Uterus (tissue), 4 donors: ENCODE data around the gene CATSPERE. TPM values are rescaled to one million over a fixed set of nuclear protein-coding genes. Genes with fewer than 3 reads are reported as not detected.
"Not testable (repeated sequence)": the region's sequence is repeated elsewhere in the genome, so short reads cannot be mapped to it uniquely, and the experiment has no call there.

Source experiments
- DNase-seq, 2 donors: peaks; one replicate each; pipeline ENCODE4 v3.0.0-alpha.2; 2019 to 2020
- H3K27ac ChIP-seq, 2 donors: fragments of 200-600 bp; sonication (generic); 1 replicate in 1 of 2; 2 replicates in 1 of 2; pipeline ENCODE4 v1.5.1; 2016 to 2018
- H3K27me3 ChIP-seq, 2 donors: fragments of 200-600 bp; sonication (generic); one replicate each; pipeline ENCODE4 v1.5.1; 2018 to 2019; ENCODE audit warnings: control low read depth in 1 of 2
- H3K36me3 ChIP-seq, 2 donors: fragments of 200-600 bp; sonication (generic); one replicate each; pipeline ENCODE4 v1.5.1; 2019; ENCODE audit warnings: control low read depth in 1 of 2
- H3K4me1 ChIP-seq, 2 donors: fragments of 200-600 bp; sonication (generic); one replicate each; pipeline ENCODE4 v1.5.1; 2018 to 2019; ENCODE audit warnings: control low read depth in 1 of 2
- H3K4me3 ChIP-seq, 2 donors: fragments of 200-600 bp; sonication (generic); 1 replicate in 1 of 2; 2 replicates in 1 of 2; pipeline ENCODE4 v1.5.1; 2018 to 2019; ENCODE audit warnings: mild to moderate bottlenecking in 1 of 2
- H3K9me3 ChIP-seq, 2 donors: fragments of 200-600 bp; sonication (generic); one replicate each; pipeline ENCODE4 v1.5.1; 2019; ENCODE audit warnings: control low read depth in 1 of 2
- CTCF ChIP-seq, 4 experiments: fragments of 200-600 bp in 2 of 4; fragments of 450-650 bp in 2 of 4; sonication (generic) in 2 of 4; IDR thresholded peaks; one replicate each; pipeline ENCODE4 v1.5.1; 2016 to 2019; ENCODE audit warnings: antibody characterized with exemption in 4 of 4, mild to moderate bottlenecking in 2 of 4, moderate library complexity in 1 of 4
- POLR2A ChIP-seq, 2 donors: fragments of 450-650 bp; IDR thresholded peaks; one replicate each; pipeline ENCODE4 v1.6.1; 2016; ENCODE audit warnings: antibody characterized with exemption in 2 of 2, mild to moderate bottlenecking in 1 of 2, moderate library complexity in 1 of 2
- intact Hi-C: fragments of 100-400 bp; cut with DNase I; formaldehyde crosslinking; loops from one replicate; pipeline ENCODE4 v1.15.1; 2023; ENCODE audit warnings: low total_unique reads
- total RNA-seq, 4 donors: library from RNA; depleted of rRNA in 3 of 4; stranded (reverse); fragments of >200 nt in 3 of 4; gene quantifications; one replicate each; pipeline versions ENCODE4 v1.1.0 to v1.2.4, GENCODE V29; 2014 to 2023
- donor health status: DM: yes; HTN: yes; CAD: no.

The CATSPERE gene
- total RNA-seq, 4 donors from 2014 or later, result 2.7 to 16.8 (median 4.3) TPM

- TF ChIP-seq CTCF (IDR thresholded peaks at IDR 0.05) (no peak), POLR2A (IDR thresholded peaks at IDR 0.05) (no peak)
- Histone ChIP-seq H3K4me3 (no peak overlapping the region), H3K4me1 (no peaks in the 10 kb centered on the region), H3K36me3 (no peaks in the 10 kb centered on the region), H3K27me3 (no peaks in the 10 kb centered on the region), H3K27ac (no peak overlapping the region), H3K9me3 (peaks cover 0 to 19% of the 10 kb centered on the region in 2 donors)
- intact Hi-C loops, result no loop called here
- DNase-seq, result no peak
Observed at GRCh38 chr1:244573768-244574167, 112.7 kb downstream of the CATSPERE start.

GRCh38 chr1:244576259-244576892 is 115.3 kb downstream of the CATSPERE start:
- Histone ChIP-seq H3K4me1 (no peaks in the 10 kb centered on the region), H3K27me3 (no peaks in the 10 kb centered on the region), H3K27ac (no peak overlapping the region), H3K4me3 (no peak overlapping the region), H3K9me3 (peaks cover 0 to 19% of the 10 kb centered on the region in 2 donors), H3K36me3 (no peaks in the 10 kb centered on the region)
- intact Hi-C loops, result no loop called here
- no peak for TF ChIP-seq CTCF (IDR thresholded peaks at IDR 0.05)
- TF ChIP-seq POLR2A (IDR thresholded peaks at IDR 0.05), result no peak
- no peak for DNase-seq

- H3K4me3 ChIP-seq, result not testable (repeated sequence)
Observed at GRCh38 chr1:244578205-244578604, 117.1 kb downstream of the CATSPERE start.

GRCh38 chr1:244583358-244583982 is 122.4 kb downstream of the CATSPERE start:
- no peak for DNase-seq
- Histone ChIP-seq H3K27ac (no peak overlapping the region), H3K4me3 (no peak overlapping the region), H3K9me3 (no peaks in the 10 kb centered on the region), H3K27me3 (no peaks in the 10 kb centered on the region), H3K4me1 (no peaks in the 10 kb centered on the region), H3K36me3 (no peaks in the 10 kb centered on the region)
- TF ChIP-seq CTCF (IDR thresholded peaks at IDR 0.05) (no peak), POLR2A (IDR thresholded peaks at IDR 0.05) (no peak)
- intact Hi-C loops, result no loop called here

More at GRCh38 chr1:244578205-244578604, 117.1 kb downstream of the CATSPERE start:
- peaks cover 0 to 18% of the 10 kb centered on the region in 2 donors for H3K9me3 ChIP-seq
- H3K4me1 ChIP-seq, H3K36me3 ChIP-seq, H3K27me3 ChIP-seq, H3K27ac ChIP-seq, intact Hi-C loops, DNase-seq: not testable (repeated sequence)

GRCh38 chr1:244585867-244586266 is 124.8 kb downstream of the CATSPERE start:
- no peak for DNase-seq
- Histone ChIP-seq H3K4me3 (no peak overlapping the region), H3K27me3 (no peaks in the 10 kb centered on the region), H3K9me3 (no peaks in the 10 kb centered on the region), H3K27ac (no peak overlapping the region), H3K4me1 (no peaks in the 10 kb centered on the region), H3K36me3 (no peaks in the 10 kb centered on the region)
- intact Hi-C loops, result no loop called here
- TF ChIP-seq CTCF (IDR thresholded peaks at IDR 0.05), result no peak
- TF ChIP-seq POLR2A (IDR thresholded peaks at IDR 0.05), result no peak
